Measurements from ENCODE around the gene MVP.
"Not testable (repeated sequence)": the region's sequence is repeated elsewhere in the genome, so short reads cannot be mapped to it uniquely, and the experiment has no call there.

The MVP gene

DNA sequence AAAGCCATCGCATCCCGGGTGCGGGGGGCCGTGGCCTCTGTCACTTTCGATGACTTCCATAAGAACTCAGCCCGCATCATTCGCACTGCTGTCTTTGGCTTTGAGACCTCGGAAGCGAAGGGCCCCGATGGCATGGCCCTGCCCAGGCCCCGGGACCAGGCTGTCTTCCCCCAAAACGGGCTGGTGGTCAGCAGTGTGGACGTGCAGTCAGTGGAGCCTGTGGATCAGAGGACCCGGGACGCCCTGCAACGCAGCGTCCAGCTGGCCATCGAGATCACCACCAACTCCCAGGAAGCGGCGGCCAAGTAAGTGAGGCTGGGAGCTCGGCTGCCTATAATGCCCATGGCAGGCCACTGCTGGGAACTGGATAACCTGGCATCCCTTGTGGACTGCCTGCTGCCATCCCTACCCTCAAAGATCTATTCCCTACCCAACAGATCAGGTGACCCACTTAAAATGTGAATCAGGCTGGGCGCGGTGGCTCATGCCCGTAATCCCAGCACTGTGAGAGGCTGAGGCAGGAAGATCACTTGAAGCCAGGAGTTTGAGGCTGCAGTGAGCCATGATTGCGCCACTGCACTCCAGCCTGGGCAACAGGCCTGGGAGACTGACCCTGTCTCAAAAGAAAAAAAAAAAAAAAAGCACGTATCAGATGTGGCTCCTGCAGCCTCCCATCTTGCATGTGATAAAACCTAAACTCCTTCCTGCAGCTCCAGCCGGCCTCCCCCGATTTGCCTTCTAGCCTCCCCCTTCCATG, 24.5 kb downstream of the MVP start:
- no peak for DNase-seq

DNA sequence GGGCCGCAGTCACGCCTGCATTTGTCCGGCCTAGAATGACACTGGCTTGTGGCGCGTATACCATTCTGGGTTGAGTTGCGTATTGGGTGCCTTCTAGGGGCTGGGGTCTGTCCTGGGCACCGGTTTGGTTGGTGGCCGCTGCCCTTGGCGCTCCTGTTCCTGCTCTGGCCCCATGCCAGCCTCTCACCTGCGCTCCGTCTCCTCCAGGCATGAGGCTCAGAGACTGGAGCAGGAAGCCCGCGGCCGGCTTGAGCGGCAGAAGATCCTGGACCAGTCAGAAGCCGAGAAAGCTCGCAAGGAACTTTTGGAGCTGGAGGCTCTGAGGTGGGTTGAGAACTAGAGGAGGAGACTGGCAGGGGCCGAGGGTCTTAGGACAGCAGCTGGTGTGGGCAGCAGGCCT, 25.4 kb downstream of the MVP start:
- DNase-seq = no peak

DNA sequence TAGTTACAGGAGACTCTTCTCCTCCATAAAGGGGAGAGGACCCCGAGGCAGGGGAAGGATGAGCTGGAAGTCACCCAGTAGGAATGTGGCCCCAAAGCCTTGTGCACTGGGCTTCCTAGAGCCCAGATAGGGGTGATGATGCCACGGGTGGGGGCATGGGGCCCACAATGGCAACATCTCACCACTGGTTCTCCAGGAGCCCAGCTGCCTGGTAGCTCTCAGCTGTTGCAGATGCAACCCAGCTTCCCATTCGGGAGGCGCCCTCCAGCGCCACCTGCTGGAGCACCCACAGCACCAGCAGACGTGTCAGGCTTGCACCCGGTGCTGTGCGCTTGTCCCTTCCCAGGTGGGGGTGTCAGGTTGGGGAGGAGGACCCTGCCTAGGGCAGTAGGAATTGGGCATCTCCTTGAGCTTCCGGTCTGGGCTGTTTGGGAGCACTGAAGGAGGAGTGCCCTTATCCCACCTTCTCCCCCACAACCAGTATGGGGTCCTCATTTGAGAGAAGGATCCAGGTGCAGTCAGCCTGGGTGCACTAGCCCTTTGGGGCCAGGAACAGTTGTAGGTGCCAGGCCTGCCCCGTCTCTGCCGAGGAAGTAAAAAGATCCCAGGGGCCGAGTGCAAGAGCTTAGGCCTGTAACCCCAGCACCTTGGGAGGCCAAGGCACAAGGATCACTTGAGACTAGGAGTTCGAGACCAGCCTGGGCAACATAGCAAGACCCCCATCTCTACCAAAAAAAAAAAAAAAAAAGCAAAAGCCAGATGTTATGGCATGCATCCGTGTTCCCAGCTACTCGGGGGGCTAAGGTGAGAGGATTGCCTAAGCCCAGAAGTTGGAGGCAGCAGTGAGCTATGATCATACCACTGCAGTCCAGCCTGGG, 28.4 kb downstream of the MVP start:
- DNase-seq = peak; percentile 73

DNA sequence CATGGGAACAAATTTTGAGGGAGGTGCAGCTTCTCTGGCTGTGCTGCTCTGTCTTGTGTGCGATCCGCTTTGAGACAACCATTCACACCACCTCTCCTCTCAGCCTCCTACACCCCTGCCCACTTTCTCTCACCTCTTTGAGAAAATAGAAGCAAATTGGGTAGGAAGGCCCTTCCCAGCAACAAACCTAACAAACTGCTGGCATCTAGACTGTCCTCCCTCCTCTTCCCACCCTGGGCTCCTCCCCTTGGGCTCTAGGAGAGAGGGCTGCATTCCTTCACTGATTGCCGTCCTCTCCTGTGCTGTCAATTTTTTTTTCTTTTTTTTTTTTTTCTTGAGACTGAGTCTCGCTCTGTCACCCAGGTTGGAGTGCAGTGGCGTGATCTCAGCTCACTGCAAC, 29.2 kb downstream of the MVP start:
- DNase-seq = no peak

DNA sequence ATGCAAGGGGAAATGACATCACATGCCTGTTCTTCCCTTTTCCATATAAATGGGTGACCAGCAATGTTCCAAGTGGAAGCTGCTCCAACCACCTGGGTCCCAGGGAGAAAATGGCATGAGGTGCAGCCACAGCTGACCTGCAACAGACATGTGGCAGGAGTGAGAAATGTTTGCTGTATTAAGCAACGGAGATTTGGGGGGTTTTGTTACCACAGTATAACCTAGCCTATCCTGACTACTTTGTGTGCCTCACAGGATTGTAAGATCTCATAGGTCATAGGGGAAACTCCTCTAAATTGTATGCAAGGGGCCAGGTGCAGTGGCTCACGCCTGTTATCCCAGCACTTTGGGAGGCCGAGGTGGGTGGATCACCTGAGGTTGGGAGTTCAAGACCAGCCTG, 30.7 kb downstream of the MVP start:
- DNase-seq = no peak

DNA sequence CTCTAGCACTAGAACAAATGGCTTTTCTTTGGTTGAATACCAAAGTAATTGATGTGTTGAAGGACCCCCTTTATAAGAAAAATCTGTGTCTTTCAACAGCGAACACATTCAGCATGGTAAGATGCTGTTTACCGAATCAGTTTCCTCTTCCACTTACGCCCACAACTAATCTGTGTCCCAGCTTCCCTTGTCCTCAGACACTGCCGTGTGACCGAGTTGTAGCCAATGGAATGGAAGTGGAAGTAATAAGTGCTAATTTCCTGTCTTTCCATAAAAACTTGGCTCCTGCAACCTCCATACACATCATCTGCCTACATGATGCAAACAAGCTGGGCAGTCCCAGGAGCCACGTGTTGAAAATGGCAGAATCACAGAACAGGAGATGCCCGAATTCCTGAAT, 32.4 kb downstream of the MVP start:
- no peak for DNase-seq

DNA sequence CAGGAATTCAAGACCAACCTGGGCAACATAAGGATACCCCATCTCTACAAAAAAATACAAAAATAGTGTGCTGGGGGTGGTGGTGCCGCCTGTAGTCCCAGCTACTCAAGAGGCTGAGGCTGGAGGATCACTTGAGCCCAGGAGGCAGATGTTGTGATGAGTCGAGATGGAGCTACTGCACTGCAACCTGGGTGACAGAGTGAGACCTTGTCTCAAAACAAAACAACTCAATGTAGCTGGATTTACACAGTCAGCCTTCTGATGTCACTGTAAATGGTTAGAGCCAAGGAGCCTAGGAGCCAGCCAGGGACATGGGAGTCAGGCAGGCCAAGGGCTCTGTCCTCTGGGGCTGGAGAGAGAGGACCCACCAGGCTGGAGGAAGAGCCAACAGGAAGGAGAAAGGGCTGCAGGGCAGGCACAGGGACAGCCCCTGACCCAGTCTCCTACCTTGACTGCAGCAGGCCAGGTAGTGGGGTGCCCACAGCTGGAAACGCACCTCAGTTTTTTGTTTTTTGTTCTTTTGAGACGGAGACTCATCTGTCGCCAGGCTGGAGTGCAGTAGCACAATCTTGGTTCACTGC, 34.3 kb downstream of the MVP start:
- DNase-seq = no peak

DNA sequence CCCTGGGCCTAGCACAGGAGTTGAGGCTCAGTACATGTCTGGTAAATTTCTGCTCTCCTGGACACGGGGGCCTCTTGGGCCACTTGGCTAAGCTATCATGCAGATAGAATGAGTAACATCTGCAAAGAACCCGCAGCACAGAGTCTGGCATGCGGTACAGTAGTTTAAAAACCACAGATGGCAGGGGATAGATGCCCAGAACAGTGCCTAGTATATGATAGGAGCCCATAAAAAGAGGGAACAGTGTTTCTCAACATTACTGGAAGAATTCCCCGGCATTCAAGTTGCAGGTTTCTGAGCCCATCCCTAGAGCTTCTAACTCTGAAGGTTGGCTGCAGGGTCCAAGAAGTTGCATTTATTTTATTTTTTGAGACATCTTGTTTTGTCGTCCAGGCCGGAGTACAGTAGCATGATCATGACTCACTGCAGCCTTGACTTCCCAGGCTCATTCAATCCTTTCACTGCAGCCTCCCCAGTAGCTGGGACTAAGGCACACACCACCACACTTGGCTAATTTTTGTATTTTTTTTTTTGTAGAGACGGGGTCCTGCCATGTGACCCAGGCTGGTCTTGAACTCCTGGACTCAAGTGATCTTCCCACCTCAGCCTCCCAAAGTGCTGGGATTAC, 37.0 kb downstream of the MVP start:
- no peak for DNase-seq

DNA sequence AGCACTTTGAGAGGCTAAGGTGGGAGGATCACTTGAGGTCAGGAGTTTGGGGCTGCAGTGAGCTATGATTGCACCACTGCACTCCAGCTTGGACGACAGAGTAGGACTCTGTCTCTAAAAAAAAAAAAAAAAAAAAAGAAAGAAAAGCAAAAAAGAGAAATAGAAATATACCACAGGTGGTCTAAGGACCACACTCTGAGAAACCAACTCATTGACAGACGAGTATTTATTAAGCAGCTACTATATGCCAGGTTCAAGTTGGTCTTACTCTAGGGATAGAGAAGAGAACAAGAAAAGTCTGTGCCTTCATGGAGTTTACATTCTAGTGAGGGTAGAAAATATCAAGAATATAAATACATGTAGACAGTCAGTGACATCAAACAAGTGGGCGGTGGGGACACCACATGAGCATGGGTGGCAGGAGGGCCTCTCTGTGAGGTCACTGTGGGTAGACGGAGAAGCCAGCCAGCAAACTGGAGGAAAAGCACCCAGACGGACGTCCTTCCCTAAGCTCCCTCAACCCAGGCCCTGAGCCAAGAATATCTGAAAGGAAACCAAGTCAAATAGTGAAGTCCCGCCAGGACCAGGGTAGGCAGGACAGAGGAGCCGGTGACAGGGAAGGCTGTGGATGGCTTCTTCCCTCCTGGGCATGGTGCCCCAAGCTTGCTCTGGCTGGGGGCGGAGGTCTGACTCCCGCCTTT, 38.0 kb downstream of the MVP start:
- DNase-seq = no peak

DNA sequence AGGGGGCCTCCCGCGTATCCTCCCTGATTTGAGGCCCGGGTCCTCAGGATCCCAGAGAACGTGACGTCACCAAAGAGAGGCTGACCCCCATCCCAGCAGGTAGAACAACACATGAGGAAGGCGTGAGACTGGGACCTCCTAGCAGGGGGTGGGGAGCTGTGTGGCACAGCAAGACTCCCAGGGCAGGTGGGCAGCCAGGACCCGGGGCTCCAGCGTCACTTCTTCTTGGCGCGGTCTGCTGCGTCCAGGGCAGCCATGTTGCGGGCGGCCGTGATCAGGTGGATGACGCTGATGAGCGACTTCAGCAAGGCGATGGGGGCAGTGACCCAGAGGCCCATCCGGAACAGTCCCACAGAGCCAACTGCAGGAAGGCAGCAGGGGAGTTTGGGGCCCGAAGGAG, 38.7 kb downstream of the MVP start:
- no peak for DNase-seq

DNA sequence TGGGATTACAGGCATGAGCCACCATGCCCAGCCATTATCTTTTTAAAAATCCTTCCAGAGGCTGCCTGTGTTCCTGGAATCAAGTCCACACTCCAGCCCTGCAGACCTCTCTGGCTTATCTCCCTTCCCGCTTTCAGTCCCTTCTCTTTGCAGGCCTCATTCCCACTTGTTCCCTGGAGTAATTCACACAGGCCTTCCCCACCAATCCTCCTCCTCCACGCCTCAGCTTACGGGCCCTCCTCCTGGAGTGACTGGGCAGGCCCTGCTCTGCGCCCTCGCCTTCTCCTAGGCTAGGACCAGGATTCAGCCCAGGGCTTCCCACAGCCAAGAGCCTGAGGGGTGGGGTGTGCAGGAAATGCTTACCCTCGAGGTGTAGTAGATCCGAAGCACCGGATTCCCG, 40.0 kb downstream of the MVP start:
- no peak for DNase-seq

DNA sequence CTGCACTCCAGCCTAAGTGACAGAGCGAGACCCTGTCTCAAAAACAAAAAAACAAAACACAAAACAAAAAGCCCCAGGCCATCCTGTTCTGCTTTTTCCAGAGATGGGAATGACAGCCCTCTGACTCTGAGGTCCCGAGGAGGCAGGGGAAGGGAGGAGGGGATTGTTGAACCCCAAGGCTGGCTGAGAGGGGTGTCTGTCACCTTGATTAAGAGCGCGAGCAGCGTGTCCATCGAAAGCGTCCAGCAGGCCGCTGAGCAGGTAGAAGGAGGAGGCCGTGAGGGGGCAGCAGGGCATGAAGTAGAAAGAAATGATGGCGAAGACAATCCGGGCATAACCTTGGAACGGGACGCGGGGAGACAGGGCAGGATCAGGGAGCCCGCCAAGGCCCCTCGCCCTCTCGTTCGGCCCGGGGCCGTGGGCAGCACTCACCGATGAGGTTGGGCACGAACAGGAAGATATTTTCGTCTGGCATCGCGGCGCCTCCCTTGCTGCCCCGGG, 42.2 kb downstream of the MVP start:
- peak; percentile 21 for DNase-seq

DNA sequence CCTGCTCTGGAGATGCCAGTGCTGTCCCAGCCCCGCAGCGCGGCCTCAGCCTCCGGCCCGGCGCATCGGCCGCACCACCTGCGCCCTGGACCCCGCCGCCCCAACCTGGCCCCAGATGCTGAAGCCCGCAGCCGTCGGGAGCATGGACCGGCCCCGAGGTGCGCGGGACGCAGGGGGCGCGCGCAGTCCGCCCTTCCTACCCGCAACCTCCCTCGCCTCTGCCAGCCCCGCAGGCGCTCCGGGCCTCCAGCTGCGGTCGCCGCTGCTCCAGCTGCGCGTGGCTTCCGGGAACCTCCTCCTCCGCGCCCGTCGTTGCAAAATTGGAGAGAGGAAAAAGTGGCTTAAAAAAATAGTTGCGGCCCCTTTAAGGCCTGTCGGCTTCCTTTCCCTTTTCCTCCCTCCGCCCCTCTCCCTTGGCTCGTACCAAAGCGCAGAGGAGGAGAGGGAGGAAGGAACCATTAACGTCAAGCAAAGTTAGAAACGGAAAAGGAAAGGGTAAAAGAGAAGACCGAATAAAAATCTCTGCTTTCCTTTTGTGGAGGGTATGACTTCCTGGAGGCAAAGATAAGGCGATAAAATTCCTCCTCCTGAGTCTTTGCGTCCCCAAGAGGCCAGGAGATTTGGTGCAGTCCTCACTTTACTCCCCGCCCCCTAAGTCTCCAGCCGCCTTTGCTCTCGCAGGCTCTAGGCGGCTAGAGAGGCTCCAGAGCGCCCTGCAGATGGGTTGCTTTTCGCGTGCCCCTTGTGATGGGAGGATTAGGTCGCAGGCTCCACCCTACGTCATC, 42.8 kb downstream of the MVP start, which contains the start of gene CDIPT:
Gene CDIPT (minus strand): TSS at position 343 of the 785 bp plus-strand sequence. CDS start 369 bp downstream, outside the sequence.
- peak; percentile 97 for DNase-seq

DNA sequence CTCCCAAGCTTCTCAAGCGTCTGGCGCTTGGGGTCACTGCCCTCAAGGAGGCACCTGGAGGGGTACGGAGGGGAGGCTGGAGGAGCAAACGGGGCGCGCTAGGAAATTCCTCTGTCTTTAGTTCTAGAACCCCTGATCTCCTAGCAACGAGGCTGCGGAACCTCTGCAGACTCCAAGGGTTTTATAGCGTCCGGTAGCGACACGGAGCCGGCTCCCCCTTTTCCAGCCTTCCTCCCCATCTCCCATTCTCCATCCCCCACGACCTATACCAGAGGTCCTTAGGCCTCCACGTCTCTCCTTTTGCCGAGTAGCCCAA, 43.4 kb downstream of the MVP start:
- DNase-seq = no peak

DNA sequence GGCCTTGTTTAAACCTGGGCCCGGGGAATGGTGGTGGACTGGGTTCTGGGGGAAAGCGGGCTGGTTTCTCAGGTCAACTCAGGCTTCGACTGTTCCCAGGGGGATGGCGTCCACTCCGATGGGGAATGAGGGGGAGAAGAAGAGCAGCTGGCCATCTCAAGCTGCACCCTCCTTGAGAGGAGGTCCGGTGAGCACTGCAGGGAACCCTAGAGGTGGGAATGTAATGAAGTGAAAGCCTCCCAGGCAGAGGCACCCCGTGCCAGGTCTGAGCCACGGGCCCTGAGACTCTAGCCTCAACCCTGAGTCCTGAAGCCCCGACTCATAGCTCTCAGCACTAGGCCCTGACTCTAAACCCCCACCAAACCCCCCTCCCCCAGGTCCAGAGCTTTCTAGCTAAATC, 43.9 kb downstream of the MVP start:
- no peak for DNase-seq

DNA sequence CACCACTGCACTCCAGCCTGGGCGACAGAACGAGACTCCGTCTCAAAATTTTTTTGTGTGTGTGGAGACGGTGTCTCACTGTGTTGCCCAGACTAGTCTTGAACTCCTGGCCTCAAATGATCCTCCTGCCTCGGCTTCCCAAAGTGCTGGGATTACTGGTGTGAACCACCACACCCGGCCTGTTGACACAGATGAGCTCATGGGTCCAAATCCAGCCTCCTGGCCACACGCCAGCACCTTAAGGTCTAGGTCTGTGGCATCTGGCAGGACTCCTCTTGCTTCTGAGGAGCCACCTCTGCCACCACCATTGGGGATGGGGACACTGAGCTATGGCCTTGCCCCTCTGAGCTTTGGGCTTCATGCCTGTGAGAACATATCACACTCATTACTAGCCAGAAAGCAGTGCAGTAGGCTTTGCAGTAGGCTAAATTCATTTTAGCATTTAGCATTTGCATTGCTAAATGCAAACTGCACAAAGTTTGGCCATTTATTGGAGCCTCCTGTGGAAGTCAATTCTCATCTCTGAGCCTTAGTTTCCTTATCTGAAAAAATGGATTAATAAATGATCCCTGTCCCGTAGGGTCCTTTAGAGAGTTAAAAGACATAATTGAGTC, 48.2 kb downstream of the MVP start:
- DNase-seq = peak; percentile 39

DNA sequence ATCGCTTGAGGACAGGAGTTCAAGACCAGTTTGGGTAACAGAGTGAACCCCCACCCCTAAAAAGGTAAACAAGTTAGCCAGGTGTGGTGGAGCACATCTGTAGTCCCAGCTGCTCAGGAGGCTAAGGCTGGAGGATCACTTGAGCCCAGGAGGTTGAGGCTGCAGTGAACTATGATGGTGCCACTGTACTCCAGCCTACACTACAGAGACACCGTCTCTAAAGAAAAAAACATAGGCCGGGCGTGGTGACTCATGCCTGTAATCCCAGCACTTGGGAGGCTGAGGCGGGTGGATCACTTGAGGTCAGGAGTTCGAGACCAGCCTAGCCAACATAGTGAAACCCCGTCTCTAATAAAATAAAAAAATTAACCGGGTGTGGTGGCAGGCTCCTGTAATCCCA, 48.8 kb downstream of the MVP start:
- not testable (repeated sequence) for DNase-seq

DNA sequence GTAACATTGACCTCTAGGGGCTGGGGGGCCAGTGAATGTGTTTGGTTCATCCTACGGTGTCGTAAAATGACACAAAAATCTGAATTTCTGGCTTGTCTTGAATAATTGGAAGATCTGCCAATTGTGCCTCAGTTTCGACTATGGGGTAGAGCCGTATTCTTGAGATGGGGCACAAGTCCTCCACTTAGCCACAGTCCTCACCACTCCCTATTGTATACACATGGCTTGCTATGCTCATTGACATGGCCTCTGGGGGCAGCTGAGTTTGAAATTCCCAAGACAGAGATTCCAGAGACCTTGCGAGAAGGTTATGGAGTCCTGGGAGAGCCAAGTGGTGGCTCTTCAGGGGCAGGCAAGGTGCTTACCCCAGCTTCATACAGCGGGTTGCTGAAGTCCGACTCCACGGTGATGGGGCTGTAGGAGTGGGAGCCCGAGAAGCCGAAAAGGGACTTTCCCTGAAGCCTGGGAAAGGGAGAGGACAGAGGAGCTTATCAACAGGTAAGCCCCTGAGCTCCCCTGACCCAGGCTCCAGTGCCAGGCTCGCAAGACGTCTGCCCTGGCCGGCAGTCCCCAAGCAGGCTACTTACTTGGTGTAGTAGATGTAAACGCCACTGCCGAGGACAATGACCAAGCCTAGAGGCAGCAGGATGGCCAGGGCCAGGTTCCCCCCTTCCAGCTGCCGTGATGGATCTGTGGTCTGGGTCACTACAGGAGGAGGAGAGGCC, 51.7 kb downstream of the MVP start:
- no peak for DNase-seq

DNA sequence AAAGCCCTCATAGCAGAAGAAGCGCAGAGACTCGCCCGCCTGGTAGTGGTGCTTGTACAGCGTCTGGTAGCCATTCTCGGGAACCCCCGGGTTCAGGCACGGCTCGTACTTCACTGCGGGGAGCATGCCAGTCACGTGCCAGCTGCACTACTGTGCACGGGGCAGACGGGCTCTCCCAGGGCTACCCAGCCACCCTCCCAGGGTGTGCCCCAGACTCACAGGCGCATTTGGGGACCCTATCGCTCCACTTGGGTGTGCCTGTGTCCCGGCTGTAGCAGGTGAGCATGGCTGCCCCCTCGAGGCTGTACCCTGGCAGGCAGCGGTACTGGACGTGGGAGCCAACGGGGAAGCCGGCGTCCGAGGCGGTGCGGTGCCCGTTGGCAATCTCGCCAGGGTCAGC, 53.1 kb downstream of the MVP start:
- DNase-seq = no peak

DNA sequence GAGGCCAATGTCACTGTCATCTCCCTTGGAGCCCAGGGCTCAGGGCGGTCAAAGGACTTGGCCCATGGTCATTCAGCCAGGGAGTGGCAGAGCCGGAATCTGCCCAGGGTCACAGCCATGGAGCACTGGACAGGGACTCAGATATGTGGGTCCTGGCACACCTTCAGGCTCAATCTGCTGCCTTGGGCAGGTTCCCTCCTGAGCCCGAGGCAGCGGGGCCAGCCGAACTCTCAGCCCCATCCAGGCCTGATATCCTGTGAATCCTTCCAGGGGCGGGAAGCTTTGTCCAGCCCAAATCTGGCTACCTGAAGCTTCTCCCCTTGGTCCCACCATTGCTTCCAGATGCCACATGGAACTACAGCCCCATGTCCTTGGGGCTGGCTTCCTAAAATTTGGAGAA, 54.9 kb downstream of the MVP start:
- no peak for DNase-seq

DNA sequence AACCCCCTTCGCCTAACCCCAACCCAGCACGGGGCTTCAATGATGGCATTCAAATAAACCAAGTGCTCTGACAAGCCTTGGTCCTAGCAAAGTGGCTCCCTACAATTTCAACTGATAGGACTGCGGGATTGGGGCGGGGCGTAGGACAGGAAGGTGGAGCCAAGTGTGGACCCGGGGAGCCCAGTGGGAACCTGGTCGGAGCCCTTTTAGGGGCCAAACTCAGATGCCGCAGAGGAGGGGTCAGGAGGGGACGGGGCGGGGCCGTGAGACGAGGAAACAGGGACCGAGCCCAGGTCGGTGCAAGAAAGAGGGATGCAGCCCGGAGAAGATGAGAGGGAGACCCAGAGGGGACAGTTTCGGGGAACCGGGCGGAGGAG, 55.9 kb downstream of the MVP start:
- DNase-seq = peak; percentile 24
